SH-SY5Y (cell line): ENCODE data around the gene APOE.

ENCODE experiments used
- GATA2 ChIP-seq: IDR thresholded peaks from 2 replicates; pipeline ENCODE4 v1.6.1; 2011; ENCODE audit warnings: mild to moderate bottlenecking, low read depth, low read length
- GATA3 ChIP-seq: IDR thresholded peaks from 2 replicates; pipeline ENCODE4 v1.6.1; 2011; ENCODE audit warnings: low read depth, mild to moderate bottlenecking, low read length, moderate library complexity

DNA sequence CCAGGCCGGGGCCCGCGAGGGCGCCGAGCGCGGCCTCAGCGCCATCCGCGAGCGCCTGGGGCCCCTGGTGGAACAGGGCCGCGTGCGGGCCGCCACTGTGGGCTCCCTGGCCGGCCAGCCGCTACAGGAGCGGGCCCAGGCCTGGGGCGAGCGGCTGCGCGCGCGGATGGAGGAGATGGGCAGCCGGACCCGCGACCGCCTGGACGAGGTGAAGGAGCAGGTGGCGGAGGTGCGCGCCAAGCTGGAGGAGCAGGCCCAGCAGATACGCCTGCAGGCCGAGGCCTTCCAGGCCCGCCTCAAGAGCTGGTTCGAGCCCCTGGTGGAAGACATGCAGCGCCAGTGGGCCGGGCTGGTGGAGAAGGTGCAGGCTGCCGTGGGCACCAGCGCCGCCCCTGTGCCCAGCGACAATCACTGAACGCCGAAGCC is 3.3 kb downstream of the APOE start:
- TF ChIP-seq GATA2 (no peak), GATA3 (no peak)
